ENCODE measurements around the gene PP2D1. TPM values are rescaled to one million over a fixed set of nuclear protein-coding genes. Genes with fewer than 3 reads are reported as not detected.
"Not testable (repeated sequence)": the region's sequence is repeated elsewhere in the genome, so short reads cannot be mapped to it uniquely, and the experiment has no call there.

PP2D1 gene
- total RNA-seq, 4 donors from 2014 or later: not detected

- H3K36me3 ChIP-seq: no peaks in the 10 kb centered on the region
- H3K9me3 ChIP-seq: no peaks in the 10 kb centered on the region
- no peaks in the 10 kb centered on the region for H3K27me3 ChIP-seq
- no peak for TF ChIP-seq POLR2A (IDR thresholded peaks at IDR 0.05)
- no peak for TF ChIP-seq CTCF (IDR thresholded peaks at IDR 0.05)
- no peak overlapping the region for H3K27ac ChIP-seq
- DNase-seq: no peak
- peaks cover 0 to 11% (median 0%) of the 10 kb centered on the region in 4 donors for H3K4me1 ChIP-seq
- no peak overlapping the region for H3K4me3 ChIP-seq
These were observed 15.1 kb upstream of the PP2D1 start for GRCh38 chr3:20027136-20027535.

- peaks cover 0 to 11% (median 0%) of the 10 kb centered on the region in 4 donors for H3K4me1 ChIP-seq
- no peaks in the 10 kb centered on the region for H3K36me3 ChIP-seq
- H3K27me3 ChIP-seq: no peaks in the 10 kb centered on the region
- no peak for DNase-seq
- H3K9me3 ChIP-seq: no peaks in the 10 kb centered on the region
- TF ChIP-seq POLR2A (IDR thresholded peaks at IDR 0.05) (no peak), CTCF (IDR thresholded peaks at IDR 0.05) (no peak)
- no peak overlapping the region for H3K4me3 ChIP-seq
- peak overlapping the region in 2 of 4 donors; percentile 26 for H3K27ac ChIP-seq
These were observed 11.8 kb upstream of the PP2D1 start for GRCh38 chr3:20023623-20024405.

- H3K27ac ChIP-seq: peak overlapping the region in 2 of 4 donors; percentile 18 to 26
- TF ChIP-seq POLR2A (IDR thresholded peaks at IDR 0.05) (no peak), CTCF (IDR thresholded peaks at IDR 0.05) (no peak)
These were observed 11.0 kb upstream of the PP2D1 start for GRCh38 chr3:20022954-20023622.

GRCh38 chr3:20016076-20016475, 4.0 kb upstream of the PP2D1 start:
- not testable (repeated sequence) for H3K9me3 ChIP-seq, H3K27me3 ChIP-seq, DNase-seq, H3K27ac ChIP-seq, H3K4me1 ChIP-seq, H3K4me3 ChIP-seq, H3K36me3 ChIP-seq

More at GRCh38 chr3:20022954-20023622, 11.0 kb upstream of the PP2D1 start:
- Histone ChIP-seq H3K27me3 (no peaks in the 10 kb centered on the region), H3K4me3 (no peak overlapping the region), H3K36me3 (no peaks in the 10 kb centered on the region), H3K4me1 (peaks cover 0 to 11% (median 0%) of the 10 kb centered on the region in 4 donors), H3K9me3 (no peaks in the 10 kb centered on the region)
- no peak for DNase-seq

- H3K27ac ChIP-seq: no peak overlapping the region
- DNase-seq: no peak
- H3K4me3 ChIP-seq: no peak overlapping the region
- no peaks in the 10 kb centered on the region for H3K36me3 ChIP-seq
- no peaks in the 10 kb centered on the region for H3K27me3 ChIP-seq
- TF ChIP-seq POLR2A (IDR thresholded peaks at IDR 0.05) (no peak), CTCF (IDR thresholded peaks at IDR 0.05) (no peak)
- no peaks in the 10 kb centered on the region for H3K4me1 ChIP-seq
- no peaks in the 10 kb centered on the region for H3K9me3 ChIP-seq
These were observed 3.5 kb upstream of the PP2D1 start for GRCh38 chr3:20015525-20015924.

- H3K36me3 ChIP-seq: no peaks in the 10 kb centered on the region
- H3K27ac ChIP-seq: no peak overlapping the region
- no peak for DNase-seq
- no peaks in the 10 kb centered on the region for H3K27me3 ChIP-seq
- no peaks in the 10 kb centered on the region for H3K9me3 ChIP-seq
- no peak overlapping the region for H3K4me3 ChIP-seq
- TF ChIP-seq POLR2A (IDR thresholded peaks at IDR 0.05): no peak
- no peak for TF ChIP-seq CTCF (IDR thresholded peaks at IDR 0.05)
- H3K4me1 ChIP-seq: no peaks in the 10 kb centered on the region
These were observed 1.3 kb upstream of the PP2D1 start for GRCh38 chr3:20013396-20013795.
